T-helper 2 cell (primary cell): Measurements from ENCODE around the gene PLA2G2F.
A peak's percentile ranks its signal among the peaks of the same experiment; 100 is the strongest.

Experiments used
- DNase-seq, 5 experiments: peaks; one replicate each; pipeline versions ENCODE4 v3.0.0 to v3.0.0-alpha.2; 2012 to 2022

Gene PLA2G2F

GRCh38 chr1:20143318-20143717, 4.2 kb downstream of the PLA2G2F start:
- no peak for DNase-seq

GRCh38 chr1:20143734-20144565, 4.8 kb downstream of the PLA2G2F start:
- DNase-seq, result no peak

GRCh38 chr1:20147846-20148570, 8.9 kb downstream of the PLA2G2F start:
- DNase-seq, result no peak

GRCh38 chr1:20148571-20149500, 9.7 kb downstream of the PLA2G2F start:
- no peak for DNase-seq

GRCh38 chr1:20149601-20150325, 10.6 kb downstream of the PLA2G2F start:
- DNase-seq, result no peak

GRCh38 chr1:20150326-20150705, 11.2 kb downstream of the PLA2G2F start:
- DNase-seq, result no peak

- no peak for DNase-seq
Observed at GRCh38 chr1:20150969-20151368, 11.8 kb downstream of the PLA2G2F start.

- DNase-seq, result peak; percentile 51 to 65 (median 60)
Observed at GRCh38 chr1:20151906-20152598, 12.9 kb downstream of the PLA2G2F start.

- DNase-seq, result no peak
Observed at GRCh38 chr1:20152599-20152930, 13.4 kb downstream of the PLA2G2F start.

GRCh38 chr1:20153000-20153418, 13.9 kb downstream of the PLA2G2F start:
- DNase-seq, result no peak

GRCh38 chr1:20154301-20154831, 15.2 kb downstream of the PLA2G2F start:
- DNase-seq, result peak in 1 of 5 experiments; percentile 15

- no peak for DNase-seq
Observed at GRCh38 chr1:20158358-20159070, 19.4 kb downstream of the PLA2G2F start.

- no peak for DNase-seq
Observed at GRCh38 chr1:20160034-20160433, 20.9 kb downstream of the PLA2G2F start.

- no peak for DNase-seq
Observed at GRCh38 chr1:20164694-20165202, 25.6 kb downstream of the PLA2G2F start.

GRCh38 chr1:20165522-20165951, 26.4 kb downstream of the PLA2G2F start:
- peak in 1 of 5 experiments; percentile 34 for DNase-seq

- DNase-seq, result no peak
Observed at GRCh38 chr1:20166051-20166450, 26.9 kb downstream of the PLA2G2F start.

- DNase-seq, result no peak
Observed at GRCh38 chr1:20167126-20167525, 28.0 kb downstream of the PLA2G2F start.

- DNase-seq, result no peak
Observed at GRCh38 chr1:20168564-20169491, 29.7 kb downstream of the PLA2G2F start.

- DNase-seq, result no peak
Observed at GRCh38 chr1:20169932-20170331, 30.8 kb downstream of the PLA2G2F start.
